Panc1 (cell line): Measurements from ENCODE around the gene ATG13. TPM values are rescaled to one million over a fixed set of nuclear protein-coding genes. Genes with fewer than 3 reads are reported as not detected.

ENCODE experiments used
- ATAC-seq: fragments of 200-7000 bp; cut with Tn5 transposase; 2 replicates; pipeline ENCODE4 v1.9.1; 2020; ENCODE audit warnings: mild to moderate bottlenecking, moderate library complexity
- BruUV-seq: library from RNA; stranded (reverse); fragments of 400-500 nt; replicated peaks from 2 replicates; lab custom pipeline; 2021; lab: Mats Ljungman, UMichigan
- CTCF ChIA-PET: fragments of 300-600 bp; sonication (Branson Sonifier 250); formaldehyde crosslinking; loops from one replicate; lab custom pipeline; 2022; ENCODE audit warnings: antibody characterized with exemption; lab: Charles Lee
- POLR2A ChIA-PET: fragments of 300-600 bp; sonication (Branson Sonifier 250); formaldehyde crosslinking; loops from one replicate; lab custom pipeline; 2022; ENCODE audit warnings: antibody characterized with exemption; lab: Charles Lee
- DNase-seq: peaks from one replicate; pipeline ENCODE4 v3.0.0-alpha.2; 2010; ENCODE audit warnings: low read depth, low spot score
- H3K27ac ChIP-seq: 2 replicates; pipeline ENCODE4 v1.5.1; 2011; ENCODE audit warnings: mild to moderate bottlenecking, low read length, inconsistent platforms
- H3K27me3 ChIP-seq: fragments of 200-500 bp; sonication (Bioruptor generic); 2 replicates; pipeline ENCODE4 v1.6.0; 2014; ENCODE audit warnings: low read length, inconsistent platforms; ENCODE audit not compliant: control insufficient read depth, insufficient read depth
- H3K36me3 ChIP-seq: fragments of 200-500 bp; sonication (Bioruptor generic); 2 replicates; pipeline ENCODE4 v1.5.1; 2014; ENCODE audit warnings: inconsistent platforms, mild to moderate bottlenecking, low read length, moderate library complexity; ENCODE audit not compliant: control insufficient read depth, insufficient read depth
- H3K4me1 ChIP-seq: 2 replicates; pipeline ENCODE4 v1.5.1; 2011; ENCODE audit warnings: inconsistent platforms, mild to moderate bottlenecking, low read length, moderate library complexity; ENCODE audit not compliant: control insufficient read depth, insufficient read depth
- H3K4me3 ChIP-seq, 2 experiments: 2 replicates each; pipeline ENCODE4 v1.5.1; 2011 to 2012; ENCODE audit warnings: low read depth in 2 of 2, low read length in 2 of 2, mild to moderate bottlenecking in 2 of 2, inconsistent platforms in 1 of 2, moderate library complexity in 1 of 2
- H3K9me3 ChIP-seq: fragments of 200-500 bp; sonication (Bioruptor generic); 2 replicates; pipeline ENCODE4 v1.5.1; 2014; ENCODE audit warnings: low read depth, mild to moderate bottlenecking, inconsistent platforms, low read length, moderate library complexity; ENCODE audit not compliant: control insufficient read depth, insufficient read depth
- CTCF ChIP-seq: fragments of 450-650 bp; IDR thresholded peaks from 2 replicates; pipeline ENCODE4 v1.5.1; 2017; ENCODE audit warnings: mild to moderate bottlenecking
- POLR2AphosphoS5 ChIP-seq: IDR thresholded peaks from 2 replicates; pipeline ENCODE4 v1.6.1; 2012; ENCODE audit warnings: mild to moderate bottlenecking, low read depth, low read length, moderate library complexity
- REST ChIP-seq, 2 experiments: IDR thresholded peaks; 2 replicates each; pipeline ENCODE4 v1.6.1; 2011 to 2012; ENCODE audit warnings: low read depth in 2 of 2, control low read depth in 1 of 2, low read length in 1 of 2, mild to moderate bottlenecking in 1 of 2, moderate library complexity in 1 of 2; ENCODE audit not compliant: insufficient read depth in 1 of 2
- SIN3A ChIP-seq: IDR thresholded peaks from 2 replicates; pipeline ENCODE4 v1.6.1; 2012; ENCODE audit warnings: low read depth, mild to moderate bottlenecking, low read length, moderate library complexity, borderline replicate concordance; ENCODE audit not compliant: insufficient read depth
- TCF7L2 ChIP-seq: IDR thresholded peaks from 2 replicates; pipeline ENCODE4 v1.6.1; 2011; ENCODE audit warnings: mild to moderate bottlenecking, low read depth, low read length, inconsistent platforms
- in situ Hi-C: cut with HindIII; loops from 2 replicates; pipeline ENCODE4 v1.10.0; 2016; ENCODE audit warnings: low sequenced_read_pairs, low pct_unique_long_range_greater_than_20kb
- intact Hi-C: fragments of 100-400 bp; cut with micrococcal nuclease; formaldehyde crosslinking; loops from one replicate; pipeline ENCODE4 v1.10.0; 2022; ENCODE audit not compliant: unreplicated experiment
- total RNA-seq: library from RNA; stranded (reverse); gene quantifications from one replicate; pipeline ENCODE4 v1.2.1, GENCODE V29; 2021; ENCODE audit not compliant: unreplicated experiment

Gene ATG13
- total RNA-seq, 1 experiment from 2014 or later, result 57.9 TPM

GRCh38 chr11:46666516-46666915 lies 49.2 kb downstream of the ATG13 start:
- TF ChIP-seq SIN3A (no peak), REST (IDR thresholded peaks at IDR 0.05; ENCODE audit: insufficient read depth in 1 of 2, low read depth in 2 of 2, low read length in 1 of 2) (no peak), CTCF (no peak), POLR2AphosphoS5 (no peak)
- peaks cover 9% of the 10 kb centered on the region for H3K36me3 ChIP-seq
- no peak overlapping the region for H3K4me3 ChIP-seq
- no peak for ATAC-seq
- H3K4me1 ChIP-seq, result no peaks in the 10 kb centered on the region
- POLR2A ChIA-PET, result interaction anchor here (0.6 kb wide), 1 partner anchor 14 kb away, joined by 3 read pairs; no protein-coding TSS in a partner anchor
- intact Hi-C loops (no loop called here), in situ Hi-C loops (no loop called here)
- H3K27me3 ChIP-seq, result no peaks in the 10 kb centered on the region
- no peak overlapping the region for H3K27ac ChIP-seq
- no peak for DNase-seq
- BruUV-seq, result no TSS peak
- CTCF ChIA-PET, result no interaction called here
- no peaks in the 10 kb centered on the region for H3K9me3 ChIP-seq

GRCh38 chr11:46667043-46667481 lies 49.7 kb downstream of the ATG13 start:
- ATAC-seq (no peak), DNase-seq (no peak)
- H3K4me3 ChIP-seq, result no peak overlapping the region
- no peaks in the 10 kb centered on the region for H3K27me3 ChIP-seq
- H3K4me1 ChIP-seq, result no peaks in the 10 kb centered on the region
- POLR2A ChIA-PET, result no interaction called here
- no peaks in the 10 kb centered on the region for H3K9me3 ChIP-seq
- BruUV-seq, result no TSS peak
- CTCF ChIA-PET, result no interaction called here
- H3K36me3 ChIP-seq, result peaks cover 9% of the 10 kb centered on the region
- TF ChIP-seq CTCF, result no peak
- no peak for TF ChIP-seq REST (IDR thresholded peaks at IDR 0.05; ENCODE audit: insufficient read depth in 1 of 2, low read depth in 2 of 2, low read length in 1 of 2)
- TF ChIP-seq TCF7L2, result no peak
- no peak for TF ChIP-seq SIN3A
- no peak for TF ChIP-seq POLR2AphosphoS5
- intact Hi-C loops, result no loop called here
- H3K27ac ChIP-seq, result no peak overlapping the region
- in situ Hi-C loops, result no loop called here
